ENCODE measurements around the gene HSPA12A. TPM values are rescaled to one million over a fixed set of nuclear protein-coding genes. Genes with fewer than 3 reads are reported as not detected.

HSPA12A gene
- total RNA-seq, 8 experiments from 2014 or later, result 25.6 to 71.2 (median 33.0) TPM

- 58 to 97% (median 92%) methylated on average over 2 to 10 of the region's 16 CpGs; no CpG with 5 or more reads in 6 of the 10 experiments for WGBS, 10 experiments
- in situ Hi-C loops (cut with MboI; ENCODE audit: low pct_unique_long_range_greater_than_20kb in 2 of 9, low sequenced_read_pairs in 9 of 9, unreplicated experiment in 9 of 9), result loop anchor here in 5 of 9 experiments (25.0 kb wide), 2 partner anchors 92 to 317 kb away; no protein-coding TSS in a partner anchor
- Histone ChIP-seq H3K4me1 (replicated peaks in 1 of 2) (peaks cover 14 to 21% of the 10 kb centered on the region in 2 donors), H3K4me3 (no peak overlapping the region), H3K27ac (no peak overlapping the region)
- peak in 2 of 8 experiments; percentile 43 to 51 for ATAC-seq (replicated peaks in 6 of 8)
Observed at GRCh38 chr10:116779076-116779687, 36.8 kb upstream of the HSPA12A start.

GRCh38 chr10:116777006-116777405 lies 34.6 kb upstream of the HSPA12A start:
- ATAC-seq (replicated peaks in 6 of 8), result peak in 1 of 8 experiments; percentile 19
- no peak overlapping the region for H3K4me3 ChIP-seq
- H3K27ac ChIP-seq, result no peak overlapping the region
- in situ Hi-C loops (cut with MboI; ENCODE audit: low pct_unique_long_range_greater_than_20kb in 2 of 9, low sequenced_read_pairs in 9 of 9, unreplicated experiment in 9 of 9), result loop anchor here in 5 of 9 experiments (25.0 kb wide), 2 partner anchors 90 to 315 kb away; no protein-coding TSS in a partner anchor
- WGBS, 10 experiments, result 67 to 100% (median 74%) methylated on average over 2 to 6 of the region's 8 CpGs; no CpG with 5 or more reads in 5 of the 10 experiments
- H3K4me1 ChIP-seq (replicated peaks in 1 of 2), result peaks cover 14 to 20% of the 10 kb centered on the region in 2 donors

DNA sequence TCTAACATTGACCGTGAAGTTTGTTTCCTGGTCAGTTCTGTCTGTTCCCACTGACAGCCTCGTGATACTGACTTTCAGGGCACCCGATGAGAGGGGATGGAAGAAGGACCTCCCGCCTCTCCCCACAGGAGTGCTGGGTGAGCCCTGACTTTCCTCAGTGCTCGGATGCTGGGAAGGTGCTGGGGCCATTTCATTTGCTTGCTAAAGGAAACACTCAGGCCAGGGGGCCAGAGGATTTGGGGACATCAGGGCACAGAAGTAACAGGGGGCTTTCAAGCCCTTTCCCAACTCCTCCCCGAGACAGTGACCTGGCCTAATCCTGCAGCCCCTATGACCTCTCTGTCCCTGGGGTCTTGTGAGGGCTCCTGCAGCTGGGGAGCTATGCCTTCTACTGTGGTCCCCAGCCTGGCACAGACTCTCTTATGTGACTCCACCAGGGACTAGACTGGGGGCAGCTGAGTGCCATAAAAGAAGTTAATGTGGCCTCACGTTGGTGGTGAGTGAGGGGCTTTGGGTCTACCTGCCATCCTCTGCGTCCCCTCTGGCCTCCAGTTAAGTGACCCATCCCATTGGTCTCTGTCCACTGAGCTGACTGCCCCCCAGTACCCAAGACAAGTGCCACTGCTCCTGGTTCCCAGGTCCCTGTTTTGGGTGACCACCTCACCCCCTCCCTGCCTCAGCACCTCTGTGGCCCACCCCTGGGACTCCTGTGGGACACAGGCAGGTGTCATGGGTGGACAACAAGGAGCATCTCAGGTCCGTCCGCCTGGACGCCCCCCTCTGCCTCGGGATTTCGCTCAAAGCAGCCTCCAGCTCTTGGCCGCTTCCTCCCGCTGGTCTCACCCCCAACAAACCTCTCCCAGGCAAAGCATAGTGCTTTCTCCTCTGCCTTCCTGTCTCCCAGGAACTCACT lies 33.4 kb upstream of the HSPA12A start:
- in situ Hi-C loops (cut with MboI; ENCODE audit: low pct_unique_long_range_greater_than_20kb in 2 of 9, low sequenced_read_pairs in 9 of 9, unreplicated experiment in 9 of 9), result loop anchor here in 5 of 9 experiments (25.0 kb wide), 2 partner anchors 88 to 313 kb away; no protein-coding TSS in a partner anchor
- peaks cover 10 to 12% of the 10 kb centered on the region in 2 donors for H3K4me1 ChIP-seq (replicated peaks in 1 of 2)
- 78 to 100% (median 84%) methylated on average over 1 to 9 of the region's 15 CpGs; no CpG with 5 or more reads in 4 of the 10 experiments for WGBS, 10 experiments
- ATAC-seq (replicated peaks in 6 of 8), result no peak
- no peak overlapping the region for H3K27ac ChIP-seq
- H3K4me3 ChIP-seq, result no peak overlapping the region

DNA sequence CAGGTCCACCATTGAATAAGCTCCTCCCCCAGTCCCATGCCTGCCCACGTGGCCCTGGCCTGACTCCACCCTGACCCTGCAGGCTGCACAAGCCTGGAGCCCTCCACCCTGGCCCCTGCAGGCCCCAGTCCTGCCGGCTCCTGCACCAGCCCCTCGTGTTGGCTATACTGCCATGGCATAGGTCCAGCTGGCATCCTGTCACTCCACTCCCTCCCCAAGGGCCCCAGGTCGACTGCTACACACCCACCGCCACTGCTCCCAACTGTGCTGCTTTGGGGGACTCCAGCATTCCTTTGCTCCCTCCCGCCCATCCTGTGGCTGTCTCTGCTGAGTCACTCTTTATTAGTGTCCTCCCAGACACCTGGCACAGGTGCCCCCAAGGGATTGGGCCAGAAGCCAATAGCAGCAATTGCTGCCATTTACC lies 32.4 kb upstream of the HSPA12A start:
- peak in 2 of 8 experiments; percentile 46 to 59 for ATAC-seq (replicated peaks in 6 of 8)
- Histone ChIP-seq H3K4me1 (replicated peaks in 1 of 2) (peaks cover 14 to 19% of the 10 kb centered on the region in 2 donors), H3K4me3 (no peak overlapping the region), H3K27ac (no peak overlapping the region)
- 80% methylated on average over 1 of the region's 6 CpGs; no CpG with 5 or more reads in 8 of the 10 experiments for WGBS, 10 experiments
- in situ Hi-C loops (cut with MboI; ENCODE audit: low pct_unique_long_range_greater_than_20kb in 2 of 9, low sequenced_read_pairs in 9 of 9, unreplicated experiment in 9 of 9), result loop anchor here in 5 of 9 experiments (25.0 kb wide), 2 partner anchors 87 to 312 kb away; no protein-coding TSS in a partner anchor

DNA sequence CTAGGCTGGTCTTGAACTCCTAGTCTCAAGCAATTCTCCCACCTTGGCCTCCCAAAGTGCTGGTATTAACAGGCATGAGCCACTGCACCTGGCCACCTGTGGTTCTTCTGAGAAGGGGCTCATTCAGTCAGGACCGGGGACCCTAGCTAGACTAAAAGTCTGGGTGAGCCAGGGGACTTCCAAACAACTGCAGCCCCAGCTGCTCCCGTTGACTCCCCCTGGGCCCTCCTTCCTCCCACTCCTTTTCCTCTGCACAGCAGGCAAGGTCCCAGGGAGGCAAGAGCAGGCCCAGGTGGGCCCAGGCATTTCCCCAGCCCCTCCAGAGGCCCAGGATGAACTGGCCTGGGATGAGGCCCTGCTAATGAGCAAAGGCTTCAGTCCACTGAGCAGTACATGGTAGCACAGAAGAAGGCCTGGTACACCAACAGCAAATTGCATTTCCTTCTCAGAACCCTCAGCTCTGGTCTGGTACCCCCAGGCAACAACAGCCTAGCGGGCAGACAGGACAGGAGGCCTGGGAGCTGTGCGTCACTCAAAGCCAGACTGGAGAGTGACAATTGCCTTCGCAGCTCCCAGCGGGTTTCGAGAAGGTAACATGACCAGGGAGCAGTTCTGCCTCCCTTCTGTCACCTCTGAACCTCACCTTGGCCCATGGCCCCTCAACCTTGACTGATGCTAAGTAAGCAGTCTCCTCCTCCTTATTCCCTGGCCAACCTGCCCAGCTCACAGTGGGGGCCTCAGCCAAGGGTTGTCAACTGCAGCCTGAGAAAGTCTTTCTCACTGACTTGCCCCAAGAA lies 30.7 kb upstream of the HSPA12A start:
- Histone ChIP-seq H3K4me1 (replicated peaks in 1 of 2) (peaks cover 22 to 28% of the 10 kb centered on the region in 2 donors), H3K4me3 (no peak overlapping the region), H3K27ac (no peak overlapping the region)
- in situ Hi-C loops (cut with MboI; ENCODE audit: low pct_unique_long_range_greater_than_20kb in 2 of 9, low sequenced_read_pairs in 9 of 9, unreplicated experiment in 9 of 9), result no loop called here
- 71 to 100% (median 90%) methylated on average over 1 to 5 of the region's 7 CpGs; no CpG with 5 or more reads in 5 of the 10 experiments for WGBS, 10 experiments
- ATAC-seq (replicated peaks in 6 of 8), result no peak

DNA sequence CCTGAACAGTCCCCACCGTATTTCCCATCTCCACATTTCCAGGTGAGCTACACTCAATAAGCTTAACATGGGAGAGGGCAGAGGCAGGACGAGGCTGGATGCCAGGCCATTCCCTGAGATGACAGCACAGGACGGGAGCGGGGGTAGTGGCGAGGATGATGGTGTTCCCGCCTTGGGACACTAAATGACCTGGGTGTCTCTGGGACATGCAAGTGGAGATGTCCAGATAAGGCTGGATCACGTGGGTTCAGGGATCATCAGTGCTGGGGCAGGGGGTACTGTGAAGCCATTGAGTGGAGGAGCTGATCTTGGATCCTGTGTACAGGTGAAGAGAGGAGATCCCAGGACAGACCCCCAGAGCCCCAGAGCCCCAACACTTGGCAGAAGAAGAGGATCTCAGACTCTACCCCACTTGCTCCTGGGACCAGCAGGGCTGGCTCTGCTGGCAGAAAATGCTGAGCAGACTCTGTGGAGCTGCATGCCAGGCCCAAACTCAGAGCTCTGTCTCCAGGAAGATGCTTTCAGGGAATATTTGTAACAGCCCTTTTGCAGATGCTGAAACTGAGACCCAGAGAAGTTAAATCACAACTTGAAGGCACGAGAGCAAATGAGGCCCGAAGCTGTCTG lies 29.7 kb upstream of the HSPA12A start:
- WGBS, 10 experiments, result 80 to 100% (median 92%) methylated on average over 1 to 7 of the region's 9 CpGs; no CpG with 5 or more reads in 3 of the 10 experiments
- H3K4me1 ChIP-seq (replicated peaks in 1 of 2), result peaks cover 29 to 37% of the 10 kb centered on the region in 2 donors
- in situ Hi-C loops (cut with MboI; ENCODE audit: low pct_unique_long_range_greater_than_20kb in 2 of 9, low sequenced_read_pairs in 9 of 9, unreplicated experiment in 9 of 9), result no loop called here
- H3K27ac ChIP-seq, result no peak overlapping the region
- no peak for ATAC-seq (replicated peaks in 6 of 8)
- no peak overlapping the region for H3K4me3 ChIP-seq

DNA sequence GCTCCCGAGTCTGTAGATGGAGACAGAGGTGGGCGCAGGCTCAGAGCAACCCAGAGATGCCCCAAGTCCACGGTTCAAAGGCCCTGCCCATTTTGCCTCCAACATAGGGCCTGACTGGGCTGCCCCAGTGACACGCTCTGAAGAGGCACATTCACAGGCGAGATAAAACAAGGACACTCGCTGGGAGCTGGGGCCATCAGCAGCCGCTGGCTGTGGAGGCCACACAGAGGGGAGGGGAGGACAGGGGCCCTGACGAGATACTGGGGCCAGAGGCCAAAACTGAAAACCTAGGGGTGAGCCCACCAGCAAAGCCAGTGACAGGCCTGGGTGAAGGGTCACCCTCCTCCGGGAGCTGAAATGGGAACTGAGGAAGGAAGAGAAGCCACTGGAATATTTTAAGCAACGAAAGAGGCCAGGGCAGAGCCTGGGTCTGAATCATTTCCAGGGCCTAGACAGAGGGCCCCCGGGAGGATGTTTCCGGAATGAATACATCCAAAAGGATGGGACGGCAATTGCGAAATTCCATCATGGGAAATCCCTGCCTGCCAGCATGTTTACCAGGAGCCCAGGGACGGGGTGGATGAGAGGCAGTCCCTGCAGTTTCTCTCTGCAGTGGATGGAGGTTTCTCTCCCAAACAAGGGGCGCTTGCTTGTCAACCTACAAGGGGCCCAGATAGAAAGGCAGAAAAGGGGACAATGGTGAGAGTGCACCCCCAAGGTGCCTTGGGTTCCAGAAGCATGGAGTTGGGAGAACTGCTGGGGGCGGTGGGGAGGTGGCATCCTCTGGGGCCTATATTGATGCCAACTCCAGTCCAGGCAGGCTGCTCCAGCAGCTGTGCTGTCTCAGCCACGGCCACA lies 29.0 kb upstream of the HSPA12A start:
- H3K27ac ChIP-seq, result no peak overlapping the region
- in situ Hi-C loops (cut with MboI; ENCODE audit: low pct_unique_long_range_greater_than_20kb in 2 of 9, low sequenced_read_pairs in 9 of 9, unreplicated experiment in 9 of 9), result no loop called here
- H3K4me3 ChIP-seq, result no peak overlapping the region
- H3K4me1 ChIP-seq (replicated peaks in 1 of 2), result peaks cover 27 to 42% of the 10 kb centered on the region in 2 donors
- WGBS, 10 experiments, result 0 to 93% (median 80%) methylated on average over 2 to 4 of the region's 18 CpGs; no CpG with 5 or more reads in 6 of the 10 experiments
- peak in 3 of 8 experiments; percentile 39 to 51 (median 49) for ATAC-seq (replicated peaks in 6 of 8)

- 87% methylated on average over 8 of the region's 10 CpGs; no CpG with 5 or more reads in 9 of the 10 experiments for WGBS, 10 experiments
- ATAC-seq (replicated peaks in 6 of 8), result no peak
- no peak overlapping the region for H3K27ac ChIP-seq
- in situ Hi-C loops (cut with MboI; ENCODE audit: low pct_unique_long_range_greater_than_20kb in 2 of 9, low sequenced_read_pairs in 9 of 9, unreplicated experiment in 9 of 9), result no loop called here
- H3K4me3 ChIP-seq, result no peak overlapping the region
- peaks cover 27 to 42% of the 10 kb centered on the region in 2 donors for H3K4me1 ChIP-seq (replicated peaks in 1 of 2)
Observed at GRCh38 chr10:116770281-116770680, 27.9 kb upstream of the HSPA12A start.

GRCh38 chr10:116769791-116770190 lies 27.4 kb upstream of the HSPA12A start:
- WGBS, 10 experiments, result 70 to 100% (median 92%) methylated on average over 1 to 5 of the region's 8 CpGs; no CpG with 5 or more reads in 4 of the 10 experiments
- Histone ChIP-seq H3K27ac (no peak overlapping the region), H3K4me1 (replicated peaks in 1 of 2) (peaks cover 27 to 42% of the 10 kb centered on the region in 2 donors), H3K4me3 (no peak overlapping the region)
- peak in 1 of 8 experiments; percentile 26 for ATAC-seq (replicated peaks in 6 of 8)
- in situ Hi-C loops (cut with MboI; ENCODE audit: low pct_unique_long_range_greater_than_20kb in 2 of 9, low sequenced_read_pairs in 9 of 9, unreplicated experiment in 9 of 9), result no loop called here

GRCh38 chr10:116769368-116769767 lies 27.0 kb upstream of the HSPA12A start:
- in situ Hi-C loops (cut with MboI; ENCODE audit: low pct_unique_long_range_greater_than_20kb in 2 of 9, low sequenced_read_pairs in 9 of 9, unreplicated experiment in 9 of 9), result no loop called here
- H3K4me3 ChIP-seq, result no peak overlapping the region
- peaks cover 27 to 42% of the 10 kb centered on the region in 2 donors for H3K4me1 ChIP-seq (replicated peaks in 1 of 2)
- H3K27ac ChIP-seq, result peak overlapping the region in 1 of 2 donors; percentile 35
- peak in 3 of 8 experiments; percentile 17 to 52 (median 31) for ATAC-seq (replicated peaks in 6 of 8)
- 84 to 100% (median 95%) methylated on average over 3 to 6 of the region's 7 CpGs; no CpG with 5 or more reads in 6 of the 10 experiments for WGBS, 10 experiments

DNA sequence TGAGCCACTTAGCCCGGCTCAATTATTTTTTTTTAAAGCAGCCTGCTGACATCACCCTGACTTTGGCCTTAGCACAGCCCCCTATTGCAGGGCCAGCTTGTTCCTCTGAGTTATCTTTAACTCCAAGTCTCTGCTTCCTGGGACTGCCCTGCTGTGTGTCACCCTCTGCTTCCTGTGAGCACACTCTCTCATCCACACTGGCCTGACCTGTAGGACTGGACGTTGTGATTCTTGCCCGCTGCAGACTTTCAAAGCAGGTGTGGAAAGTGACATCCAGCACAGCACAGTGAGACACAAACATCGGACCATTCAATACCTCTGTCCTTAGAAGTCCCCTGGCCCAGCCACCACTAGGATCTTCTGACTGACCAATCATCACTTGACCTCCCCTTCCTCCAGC lies 26.4 kb upstream of the HSPA12A start:
- Histone ChIP-seq H3K27ac (no peak overlapping the region), H3K4me1 (replicated peaks in 1 of 2) (peaks cover 27 to 42% of the 10 kb centered on the region in 2 donors), H3K4me3 (no peak overlapping the region)
- ATAC-seq (replicated peaks in 6 of 8), result no peak
- WGBS, 10 experiments, result 20 to 100% (median 93%) methylated on average over 1 to 4 of the region's 4 CpGs; no CpG with 5 or more reads in 3 of the 10 experiments
- in situ Hi-C loops (cut with MboI; ENCODE audit: low pct_unique_long_range_greater_than_20kb in 2 of 9, low sequenced_read_pairs in 9 of 9, unreplicated experiment in 9 of 9), result no loop called here

All from motor neuron (in vitro differentiated cells).